HEK293T (cell line): Measurements from ENCODE around the gene FLII.

Experiments
- CTCF ChIA-PET: fragments of 350-600 bp; formaldehyde crosslinking; extraction: SDS; loops from one replicate; lab custom pipeline; 2021; ENCODE audit warnings: antibody characterized with exemption, inconsistent platforms; lab: Yijun Ruan, JAX
- POLR2A ChIA-PET: fragments of 350-600 bp; formaldehyde crosslinking; extraction: SDS; loops from one replicate; lab custom pipeline; 2020; ENCODE audit warnings: antibody characterized with exemption, inconsistent platforms; lab: Yijun Ruan, JAX
- DNase-seq: peaks from one replicate; pipeline ENCODE4 v3.0.0; 2012; ENCODE audit warnings: mixed read lengths; ENCODE audit errors: extremely low spot score
- ARNT ChIP-seq: fragments of 450-650 bp; IDR thresholded peaks from 2 replicates; pipeline ENCODE4 v1.6.1; 2017; ENCODE audit warnings: mild to moderate bottlenecking
- BHLHE40 ChIP-seq: fragments of 450-650 bp; IDR thresholded peaks from 2 replicates; pipeline ENCODE4 v1.6.1; 2016; ENCODE audit warnings: mild to moderate bottlenecking, moderate library complexity, borderline replicate concordance
- CTBP1 ChIP-seq: fragments of 450-650 bp; IDR thresholded peaks from 2 replicates; pipeline ENCODE4 v1.6.1; 2016; ENCODE audit warnings: borderline replicate concordance
- ELF4 ChIP-seq: fragments of 450-650 bp; IDR thresholded peaks from 2 replicates; pipeline ENCODE4 v1.6.1; 2017; ENCODE audit warnings: antibody characterized with exemption
- FOXA1 ChIP-seq: fragments of 450-650 bp; IDR thresholded peaks from 2 replicates; pipeline ENCODE4 v1.6.1; 2016; ENCODE audit warnings: mild to moderate bottlenecking
- FOXK2 ChIP-seq: fragments of 450-650 bp; IDR thresholded peaks from 2 replicates; pipeline ENCODE4 v1.6.1; 2016; ENCODE audit warnings: mild to moderate bottlenecking
- FOXM1 ChIP-seq: fragments of 450-650 bp; IDR thresholded peaks from 2 replicates; pipeline ENCODE4 v1.6.1; 2017; ENCODE audit warnings: mild to moderate bottlenecking, borderline replicate concordance
- HDGF ChIP-seq: fragments of 450-650 bp; IDR thresholded peaks from 2 replicates; pipeline ENCODE4 v1.6.1; 2017; ENCODE audit warnings: antibody characterized with exemption, borderline replicate concordance
- L3MBTL2 ChIP-seq: fragments of 450-650 bp; conservative IDR thresholded peaks from 2 replicates; pipeline ENCODE4 v1.6.1; 2016; ENCODE audit warnings: mild to moderate bottlenecking
- LEF1 ChIP-seq: fragments of 450-650 bp; IDR thresholded peaks from 2 replicates; pipeline ENCODE4 v1.6.1; 2017; ENCODE audit warnings: mild to moderate bottlenecking, borderline replicate concordance
- NFRKB ChIP-seq: fragments of 450-650 bp; IDR thresholded peaks from 2 replicates; pipeline ENCODE4 v1.6.1; 2016; ENCODE audit warnings: mild to moderate bottlenecking, moderate library complexity
- SP1 ChIP-seq: fragments of 450-650 bp; IDR thresholded peaks from 2 replicates; pipeline ENCODE4 v1.6.1; 2017
- SUZ12 ChIP-seq: fragments of 450-650 bp; IDR thresholded peaks from 2 replicates; pipeline ENCODE4 v1.6.1; 2016; ENCODE audit warnings: mild to moderate bottlenecking
- TARDBP ChIP-seq: fragments of 450-650 bp; IDR thresholded peaks from 2 replicates; pipeline ENCODE4 v1.6.1; 2016
- ZNF384 ChIP-seq: fragments of 450-650 bp; IDR thresholded peaks from 2 replicates; pipeline ENCODE4 v1.6.1; 2016
- TF ChIP-seq, protein P1 (sequence below): fragments of 450-650 bp; IDR thresholded peaks from 2 replicates; pipeline ENCODE4 v1.6.1; 2016

The FLII gene

DNA sequence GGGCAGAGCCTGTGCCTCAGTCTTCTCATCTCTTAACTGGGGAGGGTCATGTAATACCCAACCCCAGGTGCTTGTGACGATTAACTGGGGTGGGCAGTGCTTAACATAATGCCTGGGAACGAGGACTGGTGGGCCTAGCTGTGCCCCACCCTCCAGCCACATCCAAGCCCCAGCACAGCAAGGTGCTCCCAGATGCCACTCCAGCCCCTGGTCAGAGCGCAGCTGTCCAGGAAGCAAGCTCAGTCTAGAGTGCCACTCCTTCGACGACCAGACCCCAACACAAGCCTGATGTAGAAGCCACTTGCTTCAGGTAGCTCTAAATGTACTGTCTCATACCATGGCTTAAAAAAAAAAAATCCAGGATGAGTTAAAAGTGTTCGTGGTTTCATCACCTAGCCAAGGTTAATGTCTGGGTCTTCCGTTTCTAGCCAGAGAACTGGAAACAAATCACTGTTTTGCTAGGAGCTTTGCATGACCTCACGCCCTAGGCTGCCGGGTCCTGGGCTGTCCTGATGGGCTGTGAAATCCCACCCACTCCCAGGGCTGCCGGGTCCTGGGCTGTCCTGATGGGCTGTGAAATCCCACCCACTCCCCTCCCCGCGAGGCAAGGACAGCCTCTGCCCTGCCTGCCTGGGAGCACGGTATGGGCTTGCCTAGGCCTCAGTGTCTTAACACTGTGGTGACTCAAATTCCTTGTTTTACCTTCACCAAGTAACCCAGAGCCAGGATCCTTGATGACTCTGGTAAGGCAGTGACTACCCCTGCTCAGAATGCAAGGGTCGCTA is 9.6 kb upstream of the FLII start:
- TF ChIP-seq FOXA1 = no peak
- no peak for TF ChIP-seq ZNF384
- TF ChIP-seq FOXM1 = no peak
- TF ChIP-seq ELF4 = no peak
- TF ChIP-seq FOXK2 = no peak
- TF ChIP-seq BHLHE40 = no peak
- no peak for TF ChIP-seq SP1
- no peak for TF ChIP-seq ARNT
- TF ChIP-seq SUZ12 = no peak
- TF ChIP-seq CTBP1 = no peak
- TF ChIP-seq HDGF = no peak
- TF ChIP-seq LEF1 = no peak
- TF ChIP-seq L3MBTL2 = no peak
- TF ChIP-seq NFRKB = no peak
- TF ChIP-seq TARDBP = no peak
- TF ChIP-seq, protein P1, sequence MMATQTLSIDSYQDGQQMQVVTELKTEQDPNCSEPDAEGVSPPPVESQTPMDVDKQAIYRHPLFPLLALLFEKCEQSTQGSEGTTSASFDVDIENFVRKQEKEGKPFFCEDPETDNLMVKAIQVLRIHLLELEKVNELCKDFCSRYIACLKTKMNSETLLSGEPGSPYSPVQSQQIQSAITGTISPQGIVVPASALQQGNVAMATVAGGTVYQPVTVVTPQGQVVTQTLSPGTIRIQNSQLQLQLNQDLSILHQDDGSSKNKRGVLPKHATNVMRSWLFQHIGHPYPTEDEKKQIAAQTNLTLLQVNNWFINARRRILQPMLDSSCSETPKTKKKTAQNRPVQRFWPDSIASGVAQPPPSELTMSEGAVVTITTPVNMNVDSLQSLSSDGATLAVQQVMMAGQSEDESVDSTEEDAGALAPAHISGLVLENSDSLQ = no peak
- no peak for DNase-seq
- POLR2A ChIA-PET = interaction anchor here (0.7 to 1.4 kb wide), 3 partner anchors 13 to 78 kb away, joined by 3 to 6 read pairs (median 3); partner anchors contain the start of genes SMCR8 and TOP3A
- CTCF ChIA-PET = interaction anchor here (0.7 kb wide), 1 partner anchor 49 kb away, joined by 5 read pairs; no protein-coding TSS in a partner anchor

DNA sequence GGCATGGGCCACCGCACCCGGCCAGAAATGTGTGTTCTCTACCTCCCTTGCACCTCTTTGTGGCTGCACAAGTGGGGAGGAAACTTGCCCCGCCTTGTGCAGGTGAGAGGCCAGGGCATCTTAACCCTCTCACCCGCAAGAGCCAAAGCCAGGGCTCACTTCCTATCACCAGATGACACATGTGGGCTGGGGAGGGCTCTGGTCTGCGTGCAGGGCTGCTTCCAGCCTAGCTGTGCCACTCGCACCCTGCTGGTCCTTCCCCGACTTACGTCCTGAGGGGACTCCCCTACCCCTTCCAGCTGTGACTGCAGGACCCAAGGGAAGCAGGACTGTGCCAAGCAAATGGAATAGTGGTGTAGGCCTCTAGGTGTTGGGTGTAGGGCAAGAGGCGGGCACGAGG is 8.8 kb upstream of the FLII start:
- TF ChIP-seq L3MBTL2 (no peak), SUZ12 (no peak), BHLHE40 (no peak), FOXK2 (no peak), FOXA1 (no peak), HDGF (no peak), FOXM1 (no peak), TARDBP (no peak), CTBP1 (no peak), NFRKB (no peak), SP1 (no peak), ELF4 (no peak), ARNT (no peak), LEF1 (no peak), ZNF384 (no peak)
- TF ChIP-seq, protein P1 = no peak
- CTCF ChIA-PET = no interaction called here
- POLR2A ChIA-PET = interaction anchor here (0.8 to 1.4 kb wide), 2 partner anchors 14 to 47 kb away, joined by 3 to 6 read pairs; partner anchors contain the start of genes SMCR8 and TOP3A
- DNase-seq = no peak

DNA sequence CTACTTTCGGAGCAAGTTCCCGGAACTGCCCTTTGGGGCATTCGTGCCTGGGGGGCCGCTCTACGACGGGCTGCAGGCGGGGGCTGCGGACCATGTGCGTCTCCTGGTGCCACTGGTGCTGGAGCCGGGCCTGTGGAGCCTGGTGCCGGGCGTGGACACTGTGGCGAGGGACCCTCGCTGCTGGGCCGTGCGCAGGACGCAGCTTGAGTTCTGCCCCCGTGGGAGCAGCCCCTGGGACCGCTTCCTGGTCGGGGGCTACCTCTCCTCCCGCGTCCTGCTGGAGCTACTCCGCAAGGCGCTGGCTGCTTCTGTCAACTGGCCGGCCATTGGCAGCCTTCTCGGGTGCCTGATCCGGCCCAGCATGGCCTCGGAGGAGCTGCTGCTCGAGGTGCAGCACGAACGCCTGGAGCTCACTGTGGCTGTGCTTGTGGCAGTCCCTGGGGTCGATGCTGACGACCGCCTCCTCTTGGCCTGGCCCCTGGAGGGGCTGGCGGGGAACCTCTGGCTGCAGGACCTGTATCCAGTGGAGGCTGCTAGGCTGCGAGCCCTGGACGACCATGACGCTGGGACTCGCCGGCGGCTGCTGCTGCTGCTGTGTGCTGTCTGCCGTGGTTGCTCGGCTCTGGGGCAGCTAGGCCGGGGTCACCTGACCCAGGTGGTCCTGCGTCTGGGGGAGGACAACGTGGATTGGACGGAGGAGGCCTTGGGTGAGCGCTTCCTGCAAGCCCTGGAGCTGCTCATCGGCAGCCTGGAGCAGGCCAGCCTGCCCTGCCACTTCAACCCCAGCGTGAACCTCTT is 5.5 kb upstream of the FLII start:
- CTCF ChIA-PET = interaction anchor here (1.3 kb wide), 1 partner anchor 41 kb away, joined by 3 read pairs; no protein-coding TSS in a partner anchor
- no peak for DNase-seq
- POLR2A ChIA-PET = interaction anchor here (0.6 to 1.7 kb wide), 4 partner anchors 9 to 58 kb away, joined by 3 to 7 read pairs (median 3); no protein-coding TSS in a partner anchor
- TF ChIP-seq LEF1 (no peak), TARDBP (no peak), FOXM1 (no peak), BHLHE40 (no peak), ELF4 (no peak), SP1 (no peak), ARNT (no peak), CTBP1 (no peak), L3MBTL2 (no peak), NFRKB (no peak), FOXK2 (no peak)

DNA sequence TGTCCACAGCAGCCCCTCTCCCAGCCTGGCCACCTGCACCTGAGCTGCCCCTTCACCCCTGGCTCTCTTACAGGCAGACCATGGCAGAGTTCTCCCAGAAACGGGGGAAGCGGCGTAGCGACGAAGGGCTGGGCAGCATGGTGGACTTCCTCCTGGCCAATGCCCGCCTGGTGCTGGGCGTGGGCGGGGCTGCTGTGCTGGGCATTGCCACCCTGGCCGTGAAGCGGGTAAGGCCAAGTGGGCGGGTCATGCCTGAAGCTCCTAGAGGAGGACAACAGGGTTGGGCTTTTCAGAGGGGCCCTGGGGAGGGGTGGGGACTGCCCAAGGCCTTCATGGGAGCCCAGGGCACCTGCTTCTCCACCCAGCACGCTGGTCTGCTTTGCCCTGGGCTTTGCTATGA is 4.1 kb upstream of the FLII start:
- POLR2A ChIA-PET = interaction anchor here (1.1 to 1.5 kb wide), 2 partner anchors 14 to 50 kb away, joined by 4 read pairs; no protein-coding TSS in a partner anchor
- TF ChIP-seq, protein P1 = no peak
- TF ChIP-seq ELF4 (no peak), BHLHE40 (no peak), CTBP1 (no peak), L3MBTL2 (no peak), FOXA1 (no peak), FOXM1 (no peak), FOXK2 (no peak), NFRKB (no peak), TARDBP (no peak), LEF1 (no peak), ZNF384 (no peak)
- DNase-seq = no peak
- CTCF ChIA-PET = no interaction called here

DNA sequence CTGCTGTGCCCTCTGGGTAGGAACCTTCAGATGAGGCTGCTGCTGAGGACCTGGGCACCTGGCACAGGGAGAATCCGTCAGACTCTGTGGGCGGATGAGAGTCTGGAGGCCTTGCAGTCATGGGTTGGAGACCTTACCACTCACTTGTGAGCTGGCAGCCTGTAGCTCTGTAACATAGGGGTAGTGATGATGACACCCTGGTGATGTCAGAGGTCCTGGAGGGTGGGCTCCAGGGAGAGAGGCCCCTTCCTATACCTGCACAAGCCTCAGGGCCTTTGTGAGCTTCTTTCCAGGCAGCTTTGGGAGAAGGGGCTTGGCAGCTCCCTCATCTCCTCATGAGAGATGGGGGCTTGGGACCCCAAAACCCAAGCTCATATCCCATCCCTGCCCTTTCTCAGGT is 3.6 kb upstream of the FLII start:
- TF ChIP-seq FOXA1 = no peak
- no peak for TF ChIP-seq TARDBP
- TF ChIP-seq LEF1 = no peak
- no peak for TF ChIP-seq BHLHE40
- no peak for TF ChIP-seq ELF4
- TF ChIP-seq HDGF = no peak
- no peak for TF ChIP-seq FOXK2
- no peak for TF ChIP-seq SUZ12
- TF ChIP-seq CTBP1 = no peak
- ChIA-PET POLR2A (interaction anchor here (1.0 to 1.5 kb wide), 3 partner anchors 14 to 50 kb away, joined by 3 to 4 read pairs (median 4); no protein-coding TSS in a partner anchor), CTCF (no interaction called here)
- no peak for DNase-seq
